Loucy (cell line): ENCODE results near the gene PPIA.

Experiments
- EZH2phosphoT487 ChIP-seq: fragments of 200-600 bp; IDR thresholded peaks from 2 replicates; pipeline ENCODE4 v1.6.1; 2018; ENCODE audit warnings: antibody characterized with exemption, mild to moderate bottlenecking, moderate library complexity, borderline replicate concordance
- TF ChIP-seq, protein P1 (sequence below): fragments of 200-600 bp; sonication (generic); conservative IDR thresholded peaks from 2 replicates; pipeline ENCODE4 v1.5.1; 2014; ENCODE audit warnings: mild to moderate bottlenecking, antibody characterized with exemption, low read length

DNA sequence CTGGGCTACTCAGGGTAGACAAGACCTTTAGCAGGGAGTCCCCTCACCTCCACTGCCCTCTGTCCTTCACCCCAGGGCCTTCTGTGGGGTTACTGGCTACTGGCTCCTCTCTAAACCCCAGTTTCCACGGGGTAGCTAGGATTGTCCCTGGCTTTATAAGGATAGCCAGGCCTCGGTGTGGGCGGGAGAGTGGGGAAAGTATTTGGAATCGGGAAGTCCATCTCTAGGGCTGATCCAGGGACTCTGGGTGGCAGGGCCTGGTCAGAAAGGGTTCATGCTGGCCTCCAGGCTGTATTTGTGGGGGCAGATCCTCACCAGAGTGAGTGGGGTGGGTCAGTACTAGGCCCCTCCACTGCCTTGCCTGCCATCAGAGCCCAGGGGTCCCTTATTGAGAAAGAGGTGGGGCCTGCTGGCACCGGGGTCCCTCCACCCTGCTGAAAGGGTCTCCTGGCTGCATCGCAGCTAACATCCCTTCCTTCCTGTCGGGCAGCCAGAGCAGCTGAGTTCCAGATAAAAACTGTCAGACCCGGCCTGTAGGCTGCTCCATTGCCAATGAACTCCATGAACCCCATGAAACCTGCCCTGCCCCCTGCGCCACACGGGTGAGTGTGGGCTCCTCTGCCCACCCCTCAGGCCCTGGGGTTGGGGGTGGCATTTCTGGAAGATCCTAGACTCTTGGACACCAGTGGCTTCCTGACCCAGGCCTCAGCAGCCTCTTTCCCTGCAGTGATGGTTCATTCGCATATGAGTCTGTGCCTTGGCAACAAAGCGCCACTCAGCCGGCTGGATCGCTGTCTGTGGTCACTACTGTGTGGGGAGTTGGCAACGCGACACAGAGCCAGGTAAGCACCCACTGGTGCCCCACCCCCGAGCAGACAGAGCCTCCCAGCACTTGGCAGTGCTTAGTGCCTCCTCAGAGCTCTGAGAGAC is 40.5 kb upstream of the PPIA start:
- TF ChIP-seq, protein P1, sequence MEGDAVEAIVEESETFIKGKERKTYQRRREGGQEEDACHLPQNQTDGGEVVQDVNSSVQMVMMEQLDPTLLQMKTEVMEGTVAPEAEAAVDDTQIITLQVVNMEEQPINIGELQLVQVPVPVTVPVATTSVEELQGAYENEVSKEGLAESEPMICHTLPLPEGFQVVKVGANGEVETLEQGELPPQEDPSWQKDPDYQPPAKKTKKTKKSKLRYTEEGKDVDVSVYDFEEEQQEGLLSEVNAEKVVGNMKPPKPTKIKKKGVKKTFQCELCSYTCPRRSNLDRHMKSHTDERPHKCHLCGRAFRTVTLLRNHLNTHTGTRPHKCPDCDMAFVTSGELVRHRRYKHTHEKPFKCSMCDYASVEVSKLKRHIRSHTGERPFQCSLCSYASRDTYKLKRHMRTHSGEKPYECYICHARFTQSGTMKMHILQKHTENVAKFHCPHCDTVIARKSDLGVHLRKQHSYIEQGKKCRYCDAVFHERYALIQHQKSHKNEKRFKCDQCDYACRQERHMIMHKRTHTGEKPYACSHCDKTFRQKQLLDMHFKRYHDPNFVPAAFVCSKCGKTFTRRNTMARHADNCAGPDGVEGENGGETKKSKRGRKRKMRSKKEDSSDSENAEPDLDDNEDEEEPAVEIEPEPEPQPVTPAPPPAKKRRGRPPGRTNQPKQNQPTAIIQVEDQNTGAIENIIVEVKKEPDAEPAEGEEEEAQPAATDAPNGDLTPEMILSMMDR: no peak
- TF ChIP-seq EZH2phosphoT487: no peak
